ENCODE data around the gene TFB2M.

Gene TFB2M

GRCh38 chr1:246519514-246519913 is 46.5 kb downstream of the TFB2M start:
- no peak overlapping the region for H3K27ac ChIP-seq
- H3K4me3 ChIP-seq: no peak overlapping the region

- H3K4me3 ChIP-seq: no peak overlapping the region
- H3K27ac ChIP-seq: no peak overlapping the region
Observed at GRCh38 chr1:246518456-246519205, 47.4 kb downstream of the TFB2M start.

- Histone ChIP-seq H3K27ac (no peak overlapping the region), H3K4me3 (no peak overlapping the region)
Observed at GRCh38 chr1:246517391-246517790, 48.7 kb downstream of the TFB2M start.

GRCh38 chr1:246516126-246516525 is 49.9 kb downstream of the TFB2M start:
- no peak overlapping the region for H3K4me3 ChIP-seq
- H3K27ac ChIP-seq: no peak overlapping the region

- H3K4me3 ChIP-seq: no peak overlapping the region
Observed at GRCh38 chr1:246515390-246516005, 50.6 kb downstream of the TFB2M start.

GRCh38 chr1:246513619-246514343 is 52.3 kb downstream of the TFB2M start:
- H3K4me3 ChIP-seq: no peak overlapping the region
- no peak overlapping the region for H3K27ac ChIP-seq

More at GRCh38 chr1:246515390-246516005, 50.6 kb downstream of the TFB2M start:
- H3K27ac ChIP-seq: no peak overlapping the region

- Histone ChIP-seq H3K4me3 (no peak overlapping the region), H3K27ac (no peak overlapping the region)
Observed at GRCh38 chr1:246513041-246513440, 53.0 kb downstream of the TFB2M start.

GRCh38 chr1:246512635-246513034 is 53.4 kb downstream of the TFB2M start:
- no peak overlapping the region for H3K4me3 ChIP-seq
- no peak overlapping the region for H3K27ac ChIP-seq

- H3K4me3 ChIP-seq: no peak overlapping the region
- H3K27ac ChIP-seq: no peak overlapping the region
Observed at GRCh38 chr1:246512230-246512629, 53.8 kb downstream of the TFB2M start.

- H3K4me3 ChIP-seq: no peak overlapping the region
- no peak overlapping the region for H3K27ac ChIP-seq
Observed at GRCh38 chr1:246511203-246511602, 54.9 kb downstream of the TFB2M start.

- H3K27ac ChIP-seq: no peak overlapping the region
- no peak overlapping the region for H3K4me3 ChIP-seq
Observed at GRCh38 chr1:246510147-246511030, 55.7 kb downstream of the TFB2M start.

GRCh38 chr1:246508897-246509688 is 57.0 kb downstream of the TFB2M start:
- Histone ChIP-seq H3K27ac (no peak overlapping the region), H3K4me3 (no peak overlapping the region)

GRCh38 chr1:246506674-246507481 is 59.2 kb downstream of the TFB2M start, which contains the start of gene SMYD3:
SMYD3 (minus strand) TSS chr1:246507279.
- H3K27ac ChIP-seq: peak within 1 kb of the TSS in 19 of 21 experiments; percentile 2 to 80 (median 51)
- peak within 1 kb of the TSS; percentile 70 to 97 (median 77) for H3K4me3 ChIP-seq

GRCh38 chr1:246506367-246506673 is 59.7 kb downstream of the TFB2M start:
- peak overlapping the region in 10 of 21 experiments; percentile 17 to 74 (median 61) for H3K27ac ChIP-seq
- peak overlapping the region; percentile 70 to 97 (median 77) for H3K4me3 ChIP-seq

GRCh38 chr1:246503341-246503740 is 62.7 kb downstream of the TFB2M start:
- Histone ChIP-seq H3K4me3 (no peak overlapping the region), H3K27ac (no peak overlapping the region)

- Histone ChIP-seq H3K27ac (no peak overlapping the region), H3K4me3 (no peak overlapping the region)
Observed at GRCh38 chr1:246497331-246497915, 68.6 kb downstream of the TFB2M start.

- H3K27ac ChIP-seq: no peak overlapping the region
- H3K4me3 ChIP-seq: no peak overlapping the region
Observed at GRCh38 chr1:246492611-246493245, 73.3 kb downstream of the TFB2M start.
